GM12872 (cell line): ENCODE results near the gene CTBP2.

Experiments used
- TF ChIP-seq, protein P1 (sequence below): IDR thresholded peaks from 3 replicates; pipeline ENCODE4 v1.5.1; 2011; ENCODE audit warnings: low read depth, mild to moderate bottlenecking, low read length, moderate library complexity; ENCODE audit not compliant: insufficient read depth

CTBP2 gene

DNA sequence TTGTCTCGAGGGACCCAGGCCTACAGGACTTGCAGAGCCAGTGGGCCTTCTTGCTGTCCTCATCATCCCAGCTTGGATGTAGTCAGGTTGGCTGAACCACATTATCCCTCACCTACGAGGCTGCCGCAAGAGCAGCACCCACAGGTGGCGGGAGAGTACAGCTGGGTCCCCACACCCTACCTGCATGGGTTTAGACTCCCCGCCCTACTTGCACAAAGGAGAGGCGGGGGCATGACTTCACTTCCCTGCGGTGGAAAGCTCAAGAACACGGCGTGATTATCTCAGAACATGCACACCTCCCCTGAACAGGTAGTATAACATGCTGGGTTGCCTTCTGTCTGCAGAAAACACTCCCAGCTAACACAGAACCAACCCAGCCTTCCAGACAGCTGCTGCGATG, 57.5 kb downstream of the CTBP2 start:
- TF ChIP-seq, protein P1, sequence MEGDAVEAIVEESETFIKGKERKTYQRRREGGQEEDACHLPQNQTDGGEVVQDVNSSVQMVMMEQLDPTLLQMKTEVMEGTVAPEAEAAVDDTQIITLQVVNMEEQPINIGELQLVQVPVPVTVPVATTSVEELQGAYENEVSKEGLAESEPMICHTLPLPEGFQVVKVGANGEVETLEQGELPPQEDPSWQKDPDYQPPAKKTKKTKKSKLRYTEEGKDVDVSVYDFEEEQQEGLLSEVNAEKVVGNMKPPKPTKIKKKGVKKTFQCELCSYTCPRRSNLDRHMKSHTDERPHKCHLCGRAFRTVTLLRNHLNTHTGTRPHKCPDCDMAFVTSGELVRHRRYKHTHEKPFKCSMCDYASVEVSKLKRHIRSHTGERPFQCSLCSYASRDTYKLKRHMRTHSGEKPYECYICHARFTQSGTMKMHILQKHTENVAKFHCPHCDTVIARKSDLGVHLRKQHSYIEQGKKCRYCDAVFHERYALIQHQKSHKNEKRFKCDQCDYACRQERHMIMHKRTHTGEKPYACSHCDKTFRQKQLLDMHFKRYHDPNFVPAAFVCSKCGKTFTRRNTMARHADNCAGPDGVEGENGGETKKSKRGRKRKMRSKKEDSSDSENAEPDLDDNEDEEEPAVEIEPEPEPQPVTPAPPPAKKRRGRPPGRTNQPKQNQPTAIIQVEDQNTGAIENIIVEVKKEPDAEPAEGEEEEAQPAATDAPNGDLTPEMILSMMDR: no peak

DNA sequence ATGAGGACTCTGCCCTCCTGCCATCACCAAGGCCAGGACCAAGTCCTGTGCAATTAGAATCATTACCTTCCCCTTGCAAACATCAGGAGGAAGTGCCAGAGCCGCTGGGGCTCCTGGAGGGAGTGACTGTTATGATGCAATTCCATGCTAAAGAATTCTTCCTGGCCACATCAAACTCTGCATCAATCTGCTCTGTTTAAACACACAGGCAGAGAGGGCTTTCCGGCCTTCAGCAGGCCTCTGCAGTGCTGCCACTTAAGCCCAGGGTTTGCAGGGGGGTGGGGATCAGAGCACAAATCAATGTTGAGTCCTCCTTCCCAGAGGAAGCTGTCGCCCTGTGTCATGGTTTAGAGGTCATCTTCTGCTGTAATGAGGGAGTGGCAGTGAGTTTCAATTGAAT, 58.1 kb downstream of the CTBP2 start:
- TF ChIP-seq, protein P1: no peak

DNA sequence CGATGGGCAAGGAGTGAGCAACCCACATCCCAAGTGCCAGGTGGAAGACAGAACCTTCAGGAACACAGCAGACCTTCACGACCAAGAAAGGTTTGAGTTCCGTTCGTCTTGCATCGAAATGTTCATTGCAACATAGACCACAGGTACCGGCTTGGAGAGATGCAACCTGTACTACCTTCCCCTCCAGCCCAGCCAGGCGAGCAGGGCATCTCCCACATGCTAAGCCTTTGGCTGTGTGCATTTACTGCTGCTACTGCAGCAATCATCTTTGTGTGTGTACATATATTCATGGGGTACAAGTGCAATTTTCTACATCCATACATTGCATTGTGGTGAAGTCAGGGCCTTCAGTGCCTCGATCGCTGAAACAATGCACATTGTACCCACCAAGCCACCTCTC, 58.8 kb downstream of the CTBP2 start:
- TF ChIP-seq, protein P1: no peak

DNA sequence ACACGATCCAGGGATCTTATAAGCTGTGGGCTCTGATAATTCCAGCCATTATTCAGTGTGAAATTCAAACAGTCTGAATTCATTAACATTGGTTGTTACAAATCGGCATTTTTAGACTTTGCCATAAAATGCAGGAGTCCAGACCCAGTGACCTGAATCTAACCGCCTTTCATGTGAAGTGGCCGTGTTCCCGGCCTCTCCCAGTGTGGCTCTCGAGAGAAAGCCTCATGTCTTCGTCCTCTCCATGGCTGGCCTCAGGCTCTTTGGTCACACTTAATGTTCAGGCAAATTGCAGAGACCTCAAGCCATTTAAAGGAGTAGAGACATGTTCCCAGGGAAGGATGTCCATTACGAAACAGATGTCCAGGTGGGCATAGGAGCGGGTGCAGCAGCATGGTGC, 59.3 kb downstream of the CTBP2 start:
- TF ChIP-seq, protein P1: no peak

DNA sequence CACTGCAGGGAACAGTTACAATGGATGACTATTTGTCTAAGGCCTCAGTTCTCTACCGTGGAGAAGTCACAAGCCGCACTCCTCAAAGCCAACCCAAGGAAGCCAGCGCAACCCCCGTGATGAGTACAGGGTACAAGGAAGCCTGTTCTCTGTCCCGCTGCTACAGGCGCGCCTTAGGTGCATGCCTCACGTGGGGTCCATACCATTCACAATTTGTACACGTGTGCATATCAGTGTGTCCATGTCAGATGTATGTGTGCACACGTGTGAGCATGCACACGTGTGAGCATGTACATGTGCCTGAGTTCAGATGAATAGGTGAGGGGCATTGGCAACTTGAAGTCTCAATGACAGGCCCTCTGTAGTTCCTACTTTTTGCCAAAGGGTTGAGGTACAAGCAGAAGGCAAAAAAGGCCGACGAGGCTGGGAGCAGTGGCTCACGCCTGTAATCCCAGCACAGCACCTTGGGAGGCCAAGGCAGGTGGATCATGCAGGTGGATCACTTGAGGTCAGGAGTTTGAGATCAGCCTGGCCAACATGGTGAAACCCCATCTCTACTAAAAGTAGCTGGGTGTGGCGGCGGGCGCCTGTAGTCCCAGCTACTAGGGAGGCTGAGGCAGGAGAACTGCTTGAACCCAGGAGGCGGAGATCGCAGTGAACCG, 62.8 kb downstream of the CTBP2 start:
- TF ChIP-seq, protein P1: no peak

DNA sequence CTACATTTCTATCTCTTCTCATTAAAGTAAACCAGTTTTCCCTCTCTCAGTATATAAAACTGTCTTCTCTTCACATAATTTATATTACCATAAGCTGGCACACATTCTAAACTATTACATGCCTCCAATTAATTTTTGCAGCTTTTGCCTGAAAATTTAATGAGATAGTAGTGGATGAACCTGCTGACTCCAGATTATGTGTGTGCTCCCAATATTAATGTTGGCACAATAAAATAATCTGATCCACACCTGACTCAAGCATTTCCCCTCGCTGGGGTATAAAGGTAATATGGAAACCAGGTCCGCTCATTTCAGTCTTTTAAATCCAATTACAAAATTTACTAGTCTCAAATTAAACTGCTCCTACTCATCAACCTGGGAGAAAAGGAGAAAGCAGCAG, 63.4 kb downstream of the CTBP2 start:
- TF ChIP-seq, protein P1: no peak

DNA sequence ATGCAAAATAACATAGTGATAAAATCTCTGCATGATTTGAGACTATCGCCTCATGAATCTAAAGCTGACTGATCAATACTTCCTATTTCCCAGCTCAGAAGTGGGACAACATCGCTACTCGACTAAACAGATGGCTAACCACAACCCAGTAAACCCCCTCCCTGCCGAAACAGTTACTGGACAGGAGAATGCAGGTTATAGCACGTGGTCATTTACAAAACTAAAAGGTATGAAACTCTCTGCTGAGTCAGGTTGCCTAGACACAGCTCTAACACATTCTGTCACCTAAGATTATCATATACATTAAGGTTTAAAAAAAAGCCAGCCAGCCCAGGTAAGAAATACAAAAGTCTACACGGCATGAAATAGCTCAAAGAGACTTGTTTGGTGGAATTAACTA, 64.0 kb downstream of the CTBP2 start:
- TF ChIP-seq, protein P1: no peak

DNA sequence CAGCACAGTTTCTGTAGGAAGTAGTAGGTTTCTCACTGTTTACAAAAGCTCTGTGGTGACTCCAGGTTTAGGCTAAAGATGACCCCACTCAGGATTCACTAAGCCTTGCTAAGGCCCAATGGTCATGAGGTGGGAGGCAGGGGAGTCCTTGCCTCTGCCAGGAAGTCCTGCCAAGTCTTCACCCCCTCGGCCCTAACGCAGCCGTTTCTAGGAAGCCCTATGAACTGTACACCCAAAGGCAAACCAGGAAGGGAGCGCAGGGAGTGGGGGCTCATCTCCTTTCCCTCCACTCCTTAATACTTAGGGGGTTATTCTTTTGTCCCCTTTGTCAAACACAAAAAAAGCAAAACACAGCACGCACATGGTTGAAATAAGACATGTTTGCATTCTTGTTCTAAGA, 64.6 kb downstream of the CTBP2 start:
- TF ChIP-seq, protein P1: no peak
